Astrocyte (in vitro differentiated cells and primary cell): ENCODE data around the gene CRY2. TPM values are rescaled to one million over a fixed set of nuclear protein-coding genes. Genes with fewer than 3 reads are reported as not detected.

Experiments used
- DNase-seq: peaks from one replicate; pipeline ENCODE4 v3.0.0-alpha.2; 2010; ENCODE audit warnings: low read depth
- FAIRE-seq: peaks from 2 replicates; lab custom pipeline; 2011; peaks lifted over from hg19 to GRCh38; lab: Jason Lieb, UNC
- H2AFZ ChIP-seq: 2 replicates; pipeline ENCODE4 v1.6.0; 2012; ENCODE audit warnings: low read depth, low read length, inconsistent platforms
- H3K27ac ChIP-seq: 2 replicates; pipeline ENCODE4 v1.5.1; 2011; ENCODE audit warnings: low read depth, low read length, inconsistent platforms
- H3K27me3 ChIP-seq: 2 replicates; pipeline ENCODE4 v1.6.0; 2011; ENCODE audit warnings: low read length, inconsistent platforms; ENCODE audit not compliant: insufficient read depth
- H3K36me3 ChIP-seq: 2 replicates; pipeline ENCODE4 v1.5.1; 2011; ENCODE audit warnings: low read length, inconsistent platforms; ENCODE audit not compliant: insufficient read depth
- H3K4me1 ChIP-seq: 2 replicates; pipeline ENCODE4 v1.5.1; 2011; ENCODE audit warnings: low read length, inconsistent platforms; ENCODE audit not compliant: insufficient read depth
- H3K4me2 ChIP-seq: 2 replicates; pipeline ENCODE4 v1.6.0; 2012; ENCODE audit warnings: low read length, inconsistent platforms
- H3K4me3 ChIP-seq: 2 replicates; pipeline ENCODE4 v1.5.1; 2011; ENCODE audit warnings: low read depth, mild to moderate bottlenecking, low read length, inconsistent platforms; ENCODE audit not compliant: insufficient read depth
- H3K79me2 ChIP-seq: 2 replicates; pipeline ENCODE4 v1.6.0; 2012; ENCODE audit warnings: mild to moderate bottlenecking, low read length, inconsistent platforms; ENCODE audit not compliant: insufficient read depth
- H3K9ac ChIP-seq: 2 replicates; pipeline ENCODE4 v1.6.0; 2012; ENCODE audit warnings: mild to moderate bottlenecking, low read length, inconsistent platforms
- H3K9me3 ChIP-seq: 2 replicates; pipeline ENCODE4 v1.5.1; 2012; ENCODE audit warnings: low read depth, mild to moderate bottlenecking, low read length, inconsistent platforms; ENCODE audit not compliant: insufficient read depth
- H4K20me1 ChIP-seq: 2 replicates; pipeline ENCODE4 v1.6.0; 2012; ENCODE audit warnings: low read length, inconsistent platforms; ENCODE audit not compliant: insufficient read depth
- H3K27ac Mint-ChIP-seq: one replicate; pipeline ENCODE4 v1.8.0; 2021; ENCODE audit warnings: mild to moderate bottlenecking, mixed read lengths; ENCODE audit not compliant: unreplicated experiment
- H3K27me3 Mint-ChIP-seq: one replicate; pipeline ENCODE4 v1.8.0; 2021; ENCODE audit warnings: low read depth, mixed read lengths; ENCODE audit not compliant: unreplicated experiment
- H3K36me3 Mint-ChIP-seq: one replicate; pipeline ENCODE4 v1.8.0; 2021; ENCODE audit warnings: low read depth, mixed read lengths; ENCODE audit not compliant: unreplicated experiment
- H3K4me1 Mint-ChIP-seq: one replicate; pipeline ENCODE4 v1.8.0; 2021; ENCODE audit warnings: low read depth, mixed read lengths; ENCODE audit not compliant: unreplicated experiment
- H3K4me3 Mint-ChIP-seq: one replicate; pipeline ENCODE4 v1.8.0; 2021; ENCODE audit warnings: mild to moderate bottlenecking, moderate library complexity, mixed read lengths; ENCODE audit not compliant: unreplicated experiment
- H3K9me3 Mint-ChIP-seq: one replicate; pipeline ENCODE4 v1.8.0; 2021; ENCODE audit warnings: mild to moderate bottlenecking, mixed read lengths; ENCODE audit not compliant: unreplicated experiment
- CTCF ChIP-seq: IDR thresholded peaks from 2 replicates; pipeline ENCODE4 v1.5.1; 2011; ENCODE audit warnings: low read depth, mild to moderate bottlenecking, inconsistent platforms, low read length, moderate library complexity; ENCODE audit not compliant: insufficient read depth
- EZH2 ChIP-seq: IDR thresholded peaks from 2 replicates; pipeline ENCODE4 v1.6.1; 2012; ENCODE audit warnings: mild to moderate bottlenecking, low read length, inconsistent platforms; ENCODE audit not compliant: insufficient read depth
- total RNA-seq: library from RNA; stranded (reverse); gene quantifications from 2 replicates; pipeline ENCODE4 v1.2.1, GENCODE V29; 2021

Gene CRY2
- total RNA-seq, 1 donor from 2014 or later, result 16.9 TPM

- H3K4me2 ChIP-seq, result peak overlapping the region; percentile 26
- Mint-ChIP-seq H3K4me1 (peaks cover 3% of the 10 kb centered on the region), H3K27me3 (peaks cover 31% of the 10 kb centered on the region), H3K4me3 (no peak overlapping the region), H3K36me3 (no peaks in the 10 kb centered on the region), H3K27ac (peak overlapping the region; percentile 48), H3K9me3 (peaks cover 3% of the 10 kb centered on the region)
- H3K9ac ChIP-seq, result no peak overlapping the region
- H3K4me3 ChIP-seq, result no peak overlapping the region
- DNase-seq (no peak), FAIRE-seq (no peak)
- H3K27ac ChIP-seq, result no peak overlapping the region
- no peaks in the 10 kb centered on the region for H3K36me3 ChIP-seq
- H3K4me1 ChIP-seq, result peaks cover 5% of the 10 kb centered on the region
- no peak overlapping the region for H2AFZ ChIP-seq
- TF ChIP-seq CTCF (no peak), EZH2 (no peak)
- peaks cover 9% of the 10 kb centered on the region for H3K79me2 ChIP-seq
- peaks cover 30% of the 10 kb centered on the region for H3K27me3 ChIP-seq
- no peaks in the 10 kb centered on the region for H3K9me3 ChIP-seq
- H4K20me1 ChIP-seq, result no peaks in the 10 kb centered on the region
Observed at GRCh38 chr11:45921561-45922424, 74.5 kb downstream of the CRY2 start.

- H2AFZ ChIP-seq, result no peak within 1 kb of the TSS
- no peak within 1 kb of the TSS for H3K27ac ChIP-seq
- peaks cover 30% of the 10 kb centered on the region for H3K27me3 ChIP-seq
- TF ChIP-seq CTCF, result no peak
- TF ChIP-seq EZH2, result peak; percentile 99
- Mint-ChIP-seq H3K9me3 (peaks cover 3% of the 10 kb centered on the region), H3K27me3 (peaks cover 31% of the 10 kb centered on the region), H3K4me3 (no peak within 1 kb of the TSS), H3K4me1 (no peaks in the 10 kb centered on the region), H3K27ac (peak within 1 kb of the TSS; percentile 48), H3K36me3 (no peaks in the 10 kb centered on the region)
- no peak within 1 kb of the TSS for H3K9ac ChIP-seq
- H3K79me2 ChIP-seq, result peaks cover 1% of the 10 kb centered on the region
- no peaks in the 10 kb centered on the region for H3K4me1 ChIP-seq
- H3K36me3 ChIP-seq, result no peaks in the 10 kb centered on the region
- FAIRE-seq (no peak), DNase-seq (no peak)
- no peaks in the 10 kb centered on the region for H4K20me1 ChIP-seq
- peak within 1 kb of the TSS; percentile 26 for H3K4me2 ChIP-seq
- no peak within 1 kb of the TSS for H3K4me3 ChIP-seq
- no peaks in the 10 kb centered on the region for H3K9me3 ChIP-seq
Observed at GRCh38 chr11:45922425-45923082, 75.3 kb downstream of the CRY2 start, which contains the start of gene LARGE2. Gene LARGE2 (plus strand): TSS chr11:45922656. CDS start chr11:45922883, 227 bp downstream.
